Measurements from ENCODE around the gene ABCC8. TPM values are rescaled to one million over a fixed set of nuclear protein-coding genes. Genes with fewer than 3 reads are reported as not detected.

Gene ABCC8
- total and polyA plus RNA-seq, 2 experiments from 2014 or later: 2.0 to 3.4 TPM

DNA sequence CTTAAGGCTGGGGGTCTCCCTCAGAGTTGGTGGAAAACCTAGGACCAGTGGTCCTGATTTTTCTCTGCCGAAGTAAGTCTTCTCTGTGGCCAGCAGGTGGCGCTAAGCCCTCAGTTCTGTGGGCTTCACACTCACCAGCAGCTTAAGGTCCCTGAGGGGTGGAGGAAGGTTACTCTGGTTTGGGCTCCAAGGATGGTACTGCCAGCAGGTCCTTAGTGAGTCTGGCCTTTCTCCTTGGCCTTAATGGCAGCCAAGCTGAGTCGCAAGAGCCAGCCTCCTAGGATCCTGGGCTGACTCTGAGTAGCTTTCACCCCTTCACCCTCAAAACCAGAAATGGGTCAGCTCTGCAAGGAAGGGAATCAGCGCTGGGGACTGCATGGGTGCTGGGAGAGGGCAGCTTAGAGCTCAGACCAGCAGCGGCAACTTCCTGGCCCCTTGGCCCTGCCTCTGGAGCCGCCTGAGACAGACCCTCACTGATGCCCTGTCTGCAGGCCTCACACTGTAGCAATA lies 92.6 kb downstream of the ABCC8 start:
- DNase-seq (ENCODE audit: low spot score): peak; percentile 93

DNA sequence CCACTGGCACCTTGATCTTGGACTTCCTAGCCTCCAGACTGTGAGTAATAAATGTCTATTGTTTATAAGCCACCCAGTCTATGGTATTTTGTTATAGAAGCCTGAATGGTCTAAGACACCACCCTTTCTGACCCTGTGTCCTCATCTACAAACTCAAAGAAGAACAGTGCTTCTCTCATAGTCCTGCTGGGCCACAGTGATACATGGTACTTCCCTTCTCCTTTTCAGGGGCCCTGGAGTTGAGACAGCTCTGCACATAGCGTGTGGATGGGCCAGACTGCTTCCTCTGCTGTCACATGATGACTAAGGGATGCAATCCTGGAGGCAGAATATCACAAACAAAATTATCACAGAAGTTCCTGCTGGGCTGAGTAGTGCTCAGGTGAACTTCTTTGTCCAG lies 93.2 kb downstream of the ABCC8 start:
- no peak overlapping the region for H3K27ac ChIP-seq (ENCODE audit: low read depth)
- no peaks in the 10 kb centered on the region for H3K27me3 ChIP-seq (ENCODE audit: insufficient read depth)
- no peaks in the 10 kb centered on the region for H3K79me2 ChIP-seq (replicated peaks; ENCODE audit: insufficient read depth)
- H3K4me3 ChIP-seq: no peak overlapping the region
- no peaks in the 10 kb centered on the region for H3K4me1 ChIP-seq (ENCODE audit: insufficient read depth)
- no peak overlapping the region for H3K4me2 ChIP-seq
- H3K36me3 ChIP-seq (ENCODE audit: insufficient read depth): peaks cover 3% of the 10 kb centered on the region; the same call in 1 of the 2 replicates
- Mint-ChIP-seq H3K27me3 (ENCODE audit: insufficient read depth, low read depth, poor library complexity) (peaks cover 11% of the 10 kb centered on the region), H3K4me1 (peaks cover 6% of the 10 kb centered on the region; the same call in 2 of the 3 replicates), H3K27ac (no peak overlapping the region), H3K4me3 (no peak overlapping the region), H3K36me3 (ENCODE audit: low read depth) (peaks cover 20% of the 10 kb centered on the region), H3K9me3 (peaks cover 11% of the 10 kb centered on the region)
- ATAC-seq (no peak), DNase-seq (ENCODE audit: low spot score) (no peak)
- 0 out of 2 replicates have a peak, but pooled peaks cover 3% of the 10 kb centered on the region for H3K9me2 ChIP-seq (ENCODE audit: insufficient read depth)
- H4K20me1 ChIP-seq (replicated peaks; ENCODE audit: insufficient read depth): no peaks in the 10 kb centered on the region
- no peak overlapping the region for H2AFZ ChIP-seq
- H3F3A ChIP-seq (replicated peaks; ENCODE audit: low read depth): no peaks in the 10 kb centered on the region
- TF ChIP-seq POLR2AphosphoS5 (IDR thresholded peaks at IDR 0.05; ENCODE audit: low read depth) (no peak), EZH2 (IDR thresholded peaks at IDR 0.05; ENCODE audit: low read depth, unreplicated experiment) (no peak), STAT1 (IDR thresholded peaks at IDR 0.05; ENCODE audit: unreplicated experiment) (no peak), NANOG (IDR thresholded peaks at IDR 0.05; ENCODE audit: borderline replicate concordance) (no peak), JUNB (IDR thresholded peaks at IDR 0.05; ENCODE audit: unreplicated experiment) (no peak), ZNF331 (CRISPR knock-in tag; IDR thresholded peaks at IDR 0.05; ENCODE audit: low read depth) (no peak), EZH2phosphoT487 (IDR thresholded peaks at IDR 0.05; ENCODE audit: unreplicated experiment) (no peak)
- TF ChIP-seq, protein P1, sequence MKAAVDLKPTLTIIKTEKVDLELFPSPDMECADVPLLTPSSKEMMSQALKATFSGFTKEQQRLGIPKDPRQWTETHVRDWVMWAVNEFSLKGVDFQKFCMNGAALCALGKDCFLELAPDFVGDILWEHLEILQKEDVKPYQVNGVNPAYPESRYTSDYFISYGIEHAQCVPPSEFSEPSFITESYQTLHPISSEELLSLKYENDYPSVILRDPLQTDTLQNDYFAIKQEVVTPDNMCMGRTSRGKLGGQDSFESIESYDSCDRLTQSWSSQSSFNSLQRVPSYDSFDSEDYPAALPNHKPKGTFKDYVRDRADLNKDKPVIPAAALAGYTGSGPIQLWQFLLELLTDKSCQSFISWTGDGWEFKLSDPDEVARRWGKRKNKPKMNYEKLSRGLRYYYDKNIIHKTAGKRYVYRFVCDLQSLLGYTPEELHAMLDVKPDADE (IDR thresholded peaks at IDR 0.05): no peak
- TF ChIP-seq, protein P2, sequence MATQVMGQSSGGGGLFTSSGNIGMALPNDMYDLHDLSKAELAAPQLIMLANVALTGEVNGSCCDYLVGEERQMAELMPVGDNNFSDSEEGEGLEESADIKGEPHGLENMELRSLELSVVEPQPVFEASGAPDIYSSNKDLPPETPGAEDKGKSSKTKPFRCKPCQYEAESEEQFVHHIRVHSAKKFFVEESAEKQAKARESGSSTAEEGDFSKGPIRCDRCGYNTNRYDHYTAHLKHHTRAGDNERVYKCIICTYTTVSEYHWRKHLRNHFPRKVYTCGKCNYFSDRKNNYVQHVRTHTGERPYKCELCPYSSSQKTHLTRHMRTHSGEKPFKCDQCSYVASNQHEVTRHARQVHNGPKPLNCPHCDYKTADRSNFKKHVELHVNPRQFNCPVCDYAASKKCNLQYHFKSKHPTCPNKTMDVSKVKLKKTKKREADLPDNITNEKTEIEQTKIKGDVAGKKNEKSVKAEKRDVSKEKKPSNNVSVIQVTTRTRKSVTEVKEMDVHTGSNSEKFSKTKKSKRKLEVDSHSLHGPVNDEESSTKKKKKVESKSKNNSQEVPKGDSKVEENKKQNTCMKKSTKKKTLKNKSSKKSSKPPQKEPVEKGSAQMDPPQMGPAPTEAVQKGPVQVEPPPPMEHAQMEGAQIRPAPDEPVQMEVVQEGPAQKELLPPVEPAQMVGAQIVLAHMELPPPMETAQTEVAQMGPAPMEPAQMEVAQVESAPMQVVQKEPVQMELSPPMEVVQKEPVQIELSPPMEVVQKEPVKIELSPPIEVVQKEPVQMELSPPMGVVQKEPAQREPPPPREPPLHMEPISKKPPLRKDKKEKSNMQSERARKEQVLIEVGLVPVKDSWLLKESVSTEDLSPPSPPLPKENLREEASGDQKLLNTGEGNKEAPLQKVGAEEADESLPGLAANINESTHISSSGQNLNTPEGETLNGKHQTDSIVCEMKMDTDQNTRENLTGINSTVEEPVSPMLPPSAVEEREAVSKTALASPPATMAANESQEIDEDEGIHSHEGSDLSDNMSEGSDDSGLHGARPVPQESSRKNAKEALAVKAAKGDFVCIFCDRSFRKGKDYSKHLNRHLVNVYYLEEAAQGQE (IDR thresholded peaks at IDR 0.05; ENCODE audit: unreplicated experiment): no peak
- TF ChIP-seq, protein P3, sequence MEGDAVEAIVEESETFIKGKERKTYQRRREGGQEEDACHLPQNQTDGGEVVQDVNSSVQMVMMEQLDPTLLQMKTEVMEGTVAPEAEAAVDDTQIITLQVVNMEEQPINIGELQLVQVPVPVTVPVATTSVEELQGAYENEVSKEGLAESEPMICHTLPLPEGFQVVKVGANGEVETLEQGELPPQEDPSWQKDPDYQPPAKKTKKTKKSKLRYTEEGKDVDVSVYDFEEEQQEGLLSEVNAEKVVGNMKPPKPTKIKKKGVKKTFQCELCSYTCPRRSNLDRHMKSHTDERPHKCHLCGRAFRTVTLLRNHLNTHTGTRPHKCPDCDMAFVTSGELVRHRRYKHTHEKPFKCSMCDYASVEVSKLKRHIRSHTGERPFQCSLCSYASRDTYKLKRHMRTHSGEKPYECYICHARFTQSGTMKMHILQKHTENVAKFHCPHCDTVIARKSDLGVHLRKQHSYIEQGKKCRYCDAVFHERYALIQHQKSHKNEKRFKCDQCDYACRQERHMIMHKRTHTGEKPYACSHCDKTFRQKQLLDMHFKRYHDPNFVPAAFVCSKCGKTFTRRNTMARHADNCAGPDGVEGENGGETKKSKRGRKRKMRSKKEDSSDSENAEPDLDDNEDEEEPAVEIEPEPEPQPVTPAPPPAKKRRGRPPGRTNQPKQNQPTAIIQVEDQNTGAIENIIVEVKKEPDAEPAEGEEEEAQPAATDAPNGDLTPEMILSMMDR (conservative IDR thresholded peaks at IDR 0.05; ENCODE audit: low read depth in 2 of 2): no peak

More for the DNA sequence above, 92.6 kb downstream of the ABCC8 start:
- H3K4me3 ChIP-seq: no peak overlapping the region
- H3K4me2 ChIP-seq: no peak overlapping the region
- H3K27ac ChIP-seq (ENCODE audit: low read depth): no peak overlapping the region
- no peak overlapping the region for H2AFZ ChIP-seq
- H3K4me1 ChIP-seq (ENCODE audit: insufficient read depth): no peaks in the 10 kb centered on the region
- no peaks in the 10 kb centered on the region for H3F3A ChIP-seq (replicated peaks; ENCODE audit: low read depth)
- TF ChIP-seq EZH2 (IDR thresholded peaks at IDR 0.05; ENCODE audit: low read depth, unreplicated experiment): no peak
- TF ChIP-seq, protein P3 (conservative IDR thresholded peaks at IDR 0.05; ENCODE audit: low read depth in 2 of 2): peak; percentile 86 to 97
- no peaks in the 10 kb centered on the region for H3K27me3 ChIP-seq (ENCODE audit: insufficient read depth)
- H3K36me3 ChIP-seq (ENCODE audit: insufficient read depth): no peaks in the 10 kb centered on the region
- H3K9me3 Mint-ChIP-seq: peaks cover 5% of the 10 kb centered on the region
- H3K36me3 Mint-ChIP-seq (ENCODE audit: low read depth): peaks cover 17% of the 10 kb centered on the region; the same call in 2 of the 3 replicates
- H3K9me2 ChIP-seq (ENCODE audit: insufficient read depth): 0 out of 2 replicates have a peak, but pooled peaks cover 3% of the 10 kb centered on the region
- no peaks in the 10 kb centered on the region for H3K79me2 ChIP-seq (replicated peaks; ENCODE audit: insufficient read depth)
- peaks cover 6% of the 10 kb centered on the region; the same call in 2 of the 3 replicates for H3K4me1 Mint-ChIP-seq
- no peaks in the 10 kb centered on the region for H4K20me1 ChIP-seq (replicated peaks; ENCODE audit: insufficient read depth)
- peak; percentile 73 for ATAC-seq
- peaks cover 16% of the 10 kb centered on the region for H3K27me3 Mint-ChIP-seq (ENCODE audit: insufficient read depth, low read depth, poor library complexity)
- no peak overlapping the region for H3K27ac Mint-ChIP-seq
- no peak overlapping the region for H3K4me3 Mint-ChIP-seq
